Keratinocyte (primary cell): ENCODE results near the gene SERGEF.

Experiments
- CTCF ChIP-seq, 3 experiments: IDR thresholded peaks in 1 of 3; conservative IDR thresholded peaks in 1 of 3; optimal IDR thresholded peaks in 1 of 3; 2 replicates in 2 of 3; 3 replicates in 1 of 3; pipeline versions ENCODE3 to v1.5.1; 2011; ENCODE audit warnings: low read length in 3 of 3, mild to moderate bottlenecking in 3 of 3, moderate library complexity in 2 of 3, control low read depth in 1 of 3, inconsistent platforms in 1 of 3; ENCODE audit not compliant: insufficient read depth in 2 of 3; ENCODE audit errors: extremely low read depth in 1 of 3
- EZH2 ChIP-seq: IDR thresholded peaks from one replicate; pipeline ENCODE4 v1.6.1; 2012; ENCODE audit warnings: inconsistent platforms, mild to moderate bottlenecking, low read length, moderate library complexity

GRCh38 chr11:17972987-17973386, 39.9 kb downstream of the SERGEF start:
- TF ChIP-seq CTCF (optimal IDR thresholded peaks at IDR 0.05 in 1 of 3, IDR thresholded peaks at IDR 0.05 in 1 of 3, conservative IDR thresholded peaks at IDR 0.05 in 1 of 3; ENCODE audit: extremely low read depth in 1 of 3, insufficient read depth in 2 of 3, low read length in 3 of 3) (peak; percentile 84 to 97 (median 86)), EZH2 (no peak)
